ENCODE measurements around the gene ZNF18. TPM values are rescaled to one million over a fixed set of nuclear protein-coding genes. Genes with fewer than 3 reads are reported as not detected.
"Not testable (repeated sequence)": the region's sequence is repeated elsewhere in the genome, so short reads cannot be mapped to it uniquely, and the experiment has no call there.

The ZNF18 gene
- total and polyA plus RNA-seq, 8 donors: 6.2 to 10.1 (median 9.2) TPM

DNA sequence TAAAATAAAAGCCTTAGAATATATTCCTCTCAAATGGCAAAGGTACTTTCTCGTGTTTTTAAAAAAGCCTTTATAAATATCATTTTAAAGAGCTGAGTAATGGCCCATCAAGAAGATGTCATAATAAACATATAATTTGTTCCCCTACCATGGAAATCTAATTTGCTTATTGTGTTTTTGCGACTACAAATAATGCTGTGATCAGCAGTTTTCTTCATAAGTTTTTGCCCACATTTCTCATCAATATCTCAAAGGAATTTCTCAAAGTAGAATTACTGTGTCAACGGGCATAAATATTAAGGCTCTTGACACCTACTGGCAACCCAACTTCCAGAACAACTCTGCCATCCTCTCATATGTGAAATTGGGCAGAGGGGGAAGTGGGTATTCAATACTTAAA lies 17.5 kb downstream of the ZNF18 start:
- intact Hi-C loops (cut with DNase I): no loop called here

GRCh38 chr17:11972741-11973140 lies 24.5 kb downstream of the ZNF18 start:
- DNase-seq; H3K27ac ChIP-seq; ATAC-seq; H3K36me3 ChIP-seq; H3K4me1 ChIP-seq; intact Hi-C loops (cut with DNase I); H3K4me3 ChIP-seq; H3K27me3 ChIP-seq: not testable (repeated sequence)
- H3K9me3 ChIP-seq: peaks cover 0 to 12% of the 10 kb centered on the region in 2 donors

More for the DNA sequence above, 17.5 kb downstream of the ZNF18 start:
- DNase-seq: no peak
- Histone ChIP-seq H3K9me3 (no peaks in the 10 kb centered on the region), H3K36me3 (peaks cover 0 to 49% of the 10 kb centered on the region in 2 donors), H3K27ac (no peak overlapping the region), H3K4me1 (no peaks in the 10 kb centered on the region), H3K27me3 (no peaks in the 10 kb centered on the region), H3K4me3 (no peak overlapping the region)
- no peak for TF ChIP-seq CTCF (IDR thresholded peaks at IDR 0.05)
- ATAC-seq: no peak

GRCh38 chr17:11969565-11969964 lies 27.7 kb downstream of the ZNF18 start:
- Histone ChIP-seq H3K9me3 (peaks cover 0 to 40% of the 10 kb centered on the region in 2 donors), H3K4me3 (no peak overlapping the region), H3K27me3 (no peaks in the 10 kb centered on the region), H3K4me1 (no peaks in the 10 kb centered on the region), H3K36me3 (no peaks in the 10 kb centered on the region), H3K27ac (no peak overlapping the region)
- intact Hi-C loops (cut with DNase I): no loop called here
- TF ChIP-seq CTCF (IDR thresholded peaks at IDR 0.05): no peak
- DNase-seq (no peak), ATAC-seq (no peak)

- intact Hi-C loops (cut with DNase I): no loop called here
- Histone ChIP-seq H3K36me3 (no peaks in the 10 kb centered on the region), H3K27me3 (no peaks in the 10 kb centered on the region), H3K4me1 (no peaks in the 10 kb centered on the region), H3K27ac (no peak overlapping the region), H3K4me3 (no peak overlapping the region), H3K9me3 (peaks cover 0 to 42% of the 10 kb centered on the region in 2 donors)
- TF ChIP-seq CTCF (IDR thresholded peaks at IDR 0.05): no peak
- DNase-seq: no peak
- ATAC-seq: no peak
These were observed 42.3 kb downstream of the ZNF18 start for GRCh38 chr17:11954936-11955335.

GRCh38 chr17:11953924-11954323 lies 43.4 kb downstream of the ZNF18 start:
- Histone ChIP-seq H3K4me3 (no peak overlapping the region), H3K36me3 (no peaks in the 10 kb centered on the region), H3K4me1 (peaks cover 0 to 4% of the 10 kb centered on the region in 2 donors), H3K27me3 (no peaks in the 10 kb centered on the region), H3K9me3 (peaks cover 0 to 42% of the 10 kb centered on the region in 2 donors), H3K27ac (no peak overlapping the region)
- DNase-seq (no peak), ATAC-seq (no peak)
- intact Hi-C loops (cut with DNase I): no loop called here
- TF ChIP-seq CTCF (IDR thresholded peaks at IDR 0.05): no peak

GRCh38 chr17:11952610-11953009 lies 44.7 kb downstream of the ZNF18 start:
- DNase-seq: no peak
- no peak for TF ChIP-seq CTCF (IDR thresholded peaks at IDR 0.05)
- intact Hi-C loops (cut with DNase I): no loop called here
- no peak for ATAC-seq
- peaks cover 0 to 4% of the 10 kb centered on the region in 2 donors for H3K4me1 ChIP-seq
- H3K36me3 ChIP-seq: no peaks in the 10 kb centered on the region
- no peaks in the 10 kb centered on the region for H3K27me3 ChIP-seq
- no peak overlapping the region for H3K27ac ChIP-seq
- H3K4me3 ChIP-seq: no peak overlapping the region
- H3K9me3 ChIP-seq: peaks cover 0 to 42% of the 10 kb centered on the region in 2 donors
